Sigmoid colon (tissue), 7 donors: ENCODE measurements around the gene TRAPPC3L. TPM values are rescaled to one million over a fixed set of nuclear protein-coding genes. Genes with fewer than 3 reads are reported as not detected.

Source experiments
- DNase-seq: peaks from one replicate; pipeline ENCODE4 v3.0.0-alpha.2; 2019
- H3K27ac ChIP-seq, 4 donors: fragments of 200-600 bp; sonication (generic); one replicate each; pipeline ENCODE4 v1.5.1; 2016 to 2019; ENCODE audit warnings: mild to moderate bottlenecking in 1 of 4
- H3K27me3 ChIP-seq, 3 donors: fragments of 200-600 bp; sonication (generic); one replicate each; pipeline ENCODE4 v1.5.1; 2019; ENCODE audit warnings: mild to moderate bottlenecking in 1 of 3
- H3K36me3 ChIP-seq, 4 donors: fragments of 200-600 bp; sonication (generic); one replicate each; pipeline ENCODE4 v1.5.1; 2016 to 2019
- H3K4me1 ChIP-seq, 4 donors: fragments of 200-600 bp; sonication (generic); one replicate each; pipeline ENCODE4 v1.5.1; 2017 to 2019
- H3K4me3 ChIP-seq, 4 donors: fragments of 200-600 bp; sonication (generic); one replicate each; pipeline ENCODE4 v1.5.1; 2017 to 2019; ENCODE audit warnings: mild to moderate bottlenecking in 2 of 4, moderate library complexity in 1 of 4
- H3K9me3 ChIP-seq, 4 donors: fragments of 200-600 bp in 3 of 4; sonication (generic) in 3 of 4; one replicate each; pipeline versions ENCODE4 v1.5.1 to v1.6.1; 2013 to 2019
- CTCF ChIP-seq, 4 experiments: fragments of 450-650 bp in 3 of 4; fragments of 200-600 bp in 1 of 4; IDR thresholded peaks; one replicate each; pipeline ENCODE4 v1.5.1; 2016 to 2019; ENCODE audit warnings: antibody characterized with exemption in 4 of 4, mild to moderate bottlenecking in 3 of 4, moderate library complexity in 2 of 4
- EP300 ChIP-seq, 4 donors: sonication (generic); formaldehyde crosslinking; IDR thresholded peaks; one replicate each; pipeline ENCODE4 v1.6.1; 2017; ENCODE audit warnings: antibody characterized with exemption in 4 of 4
- POLR2A ChIP-seq, 2 donors: fragments of 450-650 bp; IDR thresholded peaks; one replicate each; pipeline ENCODE4 v1.6.1; 2016; ENCODE audit warnings: antibody characterized with exemption in 2 of 2, mild to moderate bottlenecking in 2 of 2, moderate library complexity in 2 of 2
- POLR2AphosphoS5 ChIP-seq, 4 donors: sonication (generic); formaldehyde crosslinking; IDR thresholded peaks; one replicate each; pipeline ENCODE4 v1.6.1; 2017; ENCODE audit warnings: antibody characterized with exemption in 4 of 4
- WGBS, 2 donors: extraction: QIAGEN DNeasy Blood & Tissue Kit; methylation state at CpG; one replicate each; pipeline ENCODE4 v1.1.7; 2013; 5-methylcytosine and 5-hydroxymethylcytosine counted together
- intact Hi-C: fragments of 100-400 bp; cut with DNase I; formaldehyde crosslinking; loops from one replicate; pipeline ENCODE4 v1.15.1; 2023
- polyA plus RNA-seq, 3 donors: library from polyadenylated mRNA; stranded (reverse); fragments of 200-250 nt; gene quantifications; one replicate each; pipeline ENCODE4 v1.2.3, GENCODE V29; 2013
- total RNA-seq, 4 donors: library from RNA; depleted of rRNA; stranded (reverse); fragments of >200 nt; gene quantifications; one replicate each; pipeline ENCODE4 v1.1.0, GENCODE V29; 2016
- donor health status: healthy with polysubstance abuse.
- donor health status: Bipolar disorder and iron deficiency.
- donor health status: healthy.

TRAPPC3L gene
- total and polyA plus RNA-seq, 7 donors = not detected

GRCh38 chr6:116468293-116468692 is 77.2 kb downstream of the TRAPPC3L start:
- intact Hi-C loops = no loop called here
- H3K4me3 ChIP-seq = no peak overlapping the region
- no peak for DNase-seq
- 79 to 86% methylated on average over 1 of the region's 1 CpG for WGBS, 2 donors
- no peak overlapping the region for H3K27ac ChIP-seq
- no peaks in the 10 kb centered on the region for H3K9me3 ChIP-seq
- H3K4me1 ChIP-seq = no peaks in the 10 kb centered on the region
- TF ChIP-seq CTCF (IDR thresholded peaks at IDR 0.05) (no peak), POLR2AphosphoS5 (IDR thresholded peaks at IDR 0.05) (no peak), POLR2A (IDR thresholded peaks at IDR 0.05) (no peak), EP300 (IDR thresholded peaks at IDR 0.05) (no peak)
- no peaks in the 10 kb centered on the region for H3K36me3 ChIP-seq
- H3K27me3 ChIP-seq = peaks cover 0 to 2% (median 0%) of the 10 kb centered on the region in 3 donors

GRCh38 chr6:116467514-116467913 is 78.0 kb downstream of the TRAPPC3L start:
- TF ChIP-seq EP300 (IDR thresholded peaks at IDR 0.05) (no peak), POLR2AphosphoS5 (IDR thresholded peaks at IDR 0.05) (no peak), CTCF (IDR thresholded peaks at IDR 0.05) (no peak), POLR2A (IDR thresholded peaks at IDR 0.05) (no peak)
- Histone ChIP-seq H3K27me3 (peaks cover 0 to 10% (median 0%) of the 10 kb centered on the region in 3 donors), H3K27ac (no peak overlapping the region), H3K4me3 (no peak overlapping the region), H3K9me3 (no peaks in the 10 kb centered on the region), H3K36me3 (no peaks in the 10 kb centered on the region), H3K4me1 (peaks cover 0 to under 1% (median 0%) of the 10 kb centered on the region in 4 donors)
- intact Hi-C loops = no loop called here
- no peak for DNase-seq

- Histone ChIP-seq H3K27ac (no peak overlapping the region), H3K9me3 (no peaks in the 10 kb centered on the region), H3K36me3 (no peaks in the 10 kb centered on the region), H3K4me3 (no peak overlapping the region), H3K27me3 (peaks cover 0 to 14% (median 0%) of the 10 kb centered on the region in 3 donors), H3K4me1 (peaks cover 0 to 5% (median 1%) of the 10 kb centered on the region in 4 donors)
- no peak for DNase-seq
- 94 to 99% methylated on average over 1 of the region's 1 CpG for WGBS, 2 donors
- TF ChIP-seq CTCF (IDR thresholded peaks at IDR 0.05) (no peak), POLR2AphosphoS5 (IDR thresholded peaks at IDR 0.05) (no peak), POLR2A (IDR thresholded peaks at IDR 0.05) (no peak), EP300 (IDR thresholded peaks at IDR 0.05) (no peak)
- intact Hi-C loops = no loop called here
These were observed 78.4 kb downstream of the TRAPPC3L start for GRCh38 chr6:116467096-116467495.

GRCh38 chr6:116465246-116465645 is 80.2 kb downstream of the TRAPPC3L start:
- H3K27ac ChIP-seq = no peak overlapping the region
- H3K4me1 ChIP-seq = peaks cover 0 to 11% (median 3%) of the 10 kb centered on the region in 4 donors
- intact Hi-C loops = no loop called here
- no peaks in the 10 kb centered on the region for H3K36me3 ChIP-seq
- no peak for DNase-seq
- WGBS, 2 donors = 42 to 45% methylated on average over 5 of the region's 5 CpGs
- no peaks in the 10 kb centered on the region for H3K9me3 ChIP-seq
- no peak overlapping the region for H3K4me3 ChIP-seq
- TF ChIP-seq POLR2A (IDR thresholded peaks at IDR 0.05) (no peak), POLR2AphosphoS5 (IDR thresholded peaks at IDR 0.05) (no peak), EP300 (IDR thresholded peaks at IDR 0.05) (no peak), CTCF (IDR thresholded peaks at IDR 0.05) (no peak)
- H3K27me3 ChIP-seq = peaks cover 0 to 19% (median 0%) of the 10 kb centered on the region in 3 donors

GRCh38 chr6:116463301-116463700 is 82.2 kb downstream of the TRAPPC3L start:
- H3K27me3 ChIP-seq = peaks cover 0 to 19% (median 0%) of the 10 kb centered on the region in 3 donors
- H3K4me3 ChIP-seq = no peak overlapping the region
- intact Hi-C loops = no loop called here

More at GRCh38 chr6:116463301-116463700, 82.2 kb downstream of the TRAPPC3L start:
- 85 to 94% methylated on average over 4 of the region's 4 CpGs for WGBS, 2 donors
- Histone ChIP-seq H3K9me3 (no peaks in the 10 kb centered on the region), H3K4me1 (peaks cover 0 to 11% (median 3%) of the 10 kb centered on the region in 4 donors), H3K27ac (no peak overlapping the region), H3K36me3 (no peaks in the 10 kb centered on the region)
- DNase-seq = no peak
- TF ChIP-seq EP300 (IDR thresholded peaks at IDR 0.05) (no peak), POLR2AphosphoS5 (IDR thresholded peaks at IDR 0.05) (no peak), POLR2A (IDR thresholded peaks at IDR 0.05) (no peak), CTCF (IDR thresholded peaks at IDR 0.05) (no peak)
